OCI-LY7 (cell line): ENCODE results near the gene CAPZB. TPM values are rescaled to one million over a fixed set of nuclear protein-coding genes. Genes with fewer than 3 reads are reported as not detected.

ENCODE experiments used
- BruUV-seq: library from RNA; stranded (reverse); fragments of 400-500 nt; replicated peaks from 2 replicates; lab custom pipeline; 2021; lab: Mats Ljungman, UMichigan
- CTCF ChIA-PET: fragments of 300-600 bp; sonication (Branson Sonifier 250); formaldehyde crosslinking; loops from one replicate; lab custom pipeline; 2022; ENCODE audit warnings: antibody characterized with exemption; ENCODE audit not compliant: unreplicated experiment; lab: Charles Lee
- POLR2A ChIA-PET: fragments of 300-600 bp; sonication (Branson Sonifier 250); formaldehyde crosslinking; loops from one replicate; lab custom pipeline; 2022; ENCODE audit warnings: antibody characterized with exemption; lab: Charles Lee
- DNase-seq: peaks from one replicate; pipeline ENCODE4 v3.0.0-alpha.2; 2015; ENCODE audit warnings: low spot score
- H2AFZ ChIP-seq: fragments of 200-600 bp; sonication (generic), shearing (Covaris generic); 2 replicates; pipeline ENCODE4 v1.6.1; 2014; ENCODE audit warnings: mild to moderate bottlenecking, antibody characterized with exemption, low read length, moderate library complexity
- H3K27ac ChIP-seq: fragments of 200-600 bp; sonication (generic); 2 replicates; pipeline ENCODE4 v1.5.1; 2014; ENCODE audit warnings: mixed run types, low read depth, mild to moderate bottlenecking, moderate library complexity, low read length, inconsistent platforms; ENCODE audit not compliant: poor library complexity, severe bottlenecking
- H3K36me3 ChIP-seq: fragments of 200-600 bp; sonication (generic); 2 replicates; pipeline ENCODE4 v1.6.1; 2014; ENCODE audit warnings: mild to moderate bottlenecking, antibody characterized with exemption, low read length, moderate library complexity, mixed read lengths; ENCODE audit not compliant: insufficient read depth
- H3K4me1 ChIP-seq: fragments of 200-600 bp; sonication (generic); 2 replicates; pipeline ENCODE4 v1.5.1; 2014; ENCODE audit warnings: mild to moderate bottlenecking, low read length; ENCODE audit not compliant: insufficient read depth, poor library complexity, severe bottlenecking
- H3K4me2 ChIP-seq: fragments of 200-600 bp; sonication (generic); 2 replicates; pipeline ENCODE4 v1.6.1; 2014; ENCODE audit warnings: mild to moderate bottlenecking, low read length
- H3K4me3 ChIP-seq: fragments of 200-600 bp; sonication (generic); 2 replicates; pipeline ENCODE4 v1.5.1; 2014; ENCODE audit warnings: mild to moderate bottlenecking, low read depth, low read length; ENCODE audit not compliant: poor library complexity, severe bottlenecking
- H3K79me2 ChIP-seq: fragments of 200-600 bp; sonication (generic); 2 replicates; pipeline ENCODE4 v1.6.1; 2016; ENCODE audit warnings: low read depth, mild to moderate bottlenecking, low read length, moderate library complexity, mixed read lengths; ENCODE audit not compliant: insufficient read depth
- H3K9me2 ChIP-seq: fragments of 200-600 bp; sonication (generic); 2 replicates; pipeline ENCODE4 v1.6.1; 2016; ENCODE audit warnings: mild to moderate bottlenecking, low read length, mixed read lengths; ENCODE audit not compliant: insufficient read depth
- H3K9me3 ChIP-seq: fragments of 200-600 bp; sonication (generic); 2 replicates; pipeline ENCODE4 v1.6.1; 2014; ENCODE audit warnings: mild to moderate bottlenecking, mixed run types, low read length, mixed read lengths
- H4K20me1 ChIP-seq: fragments of 200-600 bp; sonication (generic); 2 replicates; pipeline ENCODE4 v1.6.1; 2014; ENCODE audit warnings: mild to moderate bottlenecking, antibody characterized with exemption, low read length, moderate library complexity, mixed read lengths; ENCODE audit not compliant: insufficient read depth
- CTCF ChIP-seq: fragments of 200-600 bp; sonication (generic); conservative IDR thresholded peaks from 2 replicates; pipeline ENCODE4 v1.5.1; 2014; ENCODE audit warnings: mild to moderate bottlenecking, antibody characterized with exemption, low read length, moderate library complexity, mixed read lengths
- EZH2phosphoT487 ChIP-seq: fragments of 200-600 bp; sonication (generic); IDR thresholded peaks from 2 replicates; pipeline ENCODE4 v1.6.1; 2018; ENCODE audit warnings: low read depth, borderline replicate concordance, mild to moderate bottlenecking, mixed run types, antibody characterized with exemption, low read length, moderate library complexity, mixed read lengths
- intact Hi-C: fragments of 100-400 bp; cut with micrococcal nuclease; formaldehyde crosslinking; loops from one replicate; pipeline ENCODE4 v1.10.0; 2022; ENCODE audit not compliant: unreplicated experiment
- total RNA-seq, 2 experiments: library from RNA; depleted of rRNA in 1 of 2; stranded (reverse); fragments of >200 nt in 1 of 2; shearing (Covaris generic) in 1 of 2; gene quantifications; 2 replicates each; pipeline ENCODE4 v1.2.3, GENCODE V29; 2014 to 2022

The CAPZB gene
- total RNA-seq, 2 experiments from 2014 or later = 61.3 to 187 TPM

GRCh38 chr1:19350566-19350965 lies 134.8 kb downstream of the CAPZB start:
- Histone ChIP-seq H3K4me2 (no peak overlapping the region), H3K9me2 (no peaks in the 10 kb centered on the region), H3K27ac (no peak overlapping the region), H2AFZ (no peak overlapping the region), H4K20me1 (no peaks in the 10 kb centered on the region), H3K4me3 (no peak overlapping the region), H3K4me1 (no peaks in the 10 kb centered on the region), H3K9me3 (no peaks in the 10 kb centered on the region), H3K79me2 (no peaks in the 10 kb centered on the region), H3K36me3 (peaks cover 23% of the 10 kb centered on the region; the same call in 1 of the 2 replicates)
- POLR2A ChIA-PET = no interaction called here
- intact Hi-C loops = no loop called here
- DNase-seq = no peak
- CTCF ChIA-PET = no interaction called here
- no TSS peak for BruUV-seq
- TF ChIP-seq CTCF (no peak), EZH2phosphoT487 (no peak)

- Histone ChIP-seq H3K4me1 (no peaks in the 10 kb centered on the region), H3K79me2 (no peaks in the 10 kb centered on the region), H3K9me2 (no peaks in the 10 kb centered on the region), H3K9me3 (no peaks in the 10 kb centered on the region), H3K4me2 (no peak overlapping the region), H3K27ac (no peak overlapping the region), H3K4me3 (no peak overlapping the region), H4K20me1 (no peaks in the 10 kb centered on the region), H2AFZ (no peak overlapping the region), H3K36me3 (peaks cover 21% of the 10 kb centered on the region; the same call in 1 of the 2 replicates)
- BruUV-seq = no TSS peak
- ChIA-PET POLR2A (no interaction called here), CTCF (no interaction called here)
- intact Hi-C loops = no loop called here
- no peak for DNase-seq
- TF ChIP-seq CTCF (no peak), EZH2phosphoT487 (no peak)
Measured at GRCh38 chr1:19349999-19350398, 135.3 kb downstream of the CAPZB start.

- H4K20me1 ChIP-seq = no peaks in the 10 kb centered on the region
- ChIA-PET CTCF (no interaction called here), POLR2A (no interaction called here)
- H3K79me2 ChIP-seq = no peaks in the 10 kb centered on the region
- intact Hi-C loops = no loop called here
- H3K4me2 ChIP-seq = no peak overlapping the region
- no peaks in the 10 kb centered on the region for H3K9me2 ChIP-seq
- H3K27ac ChIP-seq = no peak overlapping the region
- BruUV-seq = no TSS peak
- no peaks in the 10 kb centered on the region for H3K9me3 ChIP-seq
- H3K4me1 ChIP-seq = no peaks in the 10 kb centered on the region
- no peak overlapping the region for H3K4me3 ChIP-seq
- DNase-seq = no peak
- no peak overlapping the region for H2AFZ ChIP-seq
- peaks cover 19% of the 10 kb centered on the region; the same call in 1 of the 2 replicates for H3K36me3 ChIP-seq
- TF ChIP-seq EZH2phosphoT487 (no peak), CTCF (no peak)
Measured at GRCh38 chr1:19348441-19349198, 136.7 kb downstream of the CAPZB start.
